Dendritic cell treated with granulocyte-macrophage colony-stimulating factor and Interleukin-4, amounts not matched to agents 40 ng/mL and 50 ng/mL, for 4 days (primary cell): ENCODE results near the gene FAM240A.
A peak's percentile ranks its signal among the peaks of the same experiment; 100 is the strongest.
"Not testable (repeated sequence)": the region's sequence is repeated elsewhere in the genome, so short reads cannot be mapped to it uniquely, and the experiment has no call there.

Source experiments
- H3K27ac Mint-ChIP-seq: one replicate; pipeline ENCODE4 v1.8.0; 2022; ENCODE audit warnings: mild to moderate bottlenecking, mixed read lengths
- H3K27me3 Mint-ChIP-seq: one replicate; pipeline ENCODE4 v1.8.0; 2022; ENCODE audit warnings: mild to moderate bottlenecking, mixed read lengths
- H3K36me3 Mint-ChIP-seq: one replicate; pipeline ENCODE4 v1.8.0; 2022; ENCODE audit warnings: low read depth, mixed read lengths
- H3K4me1 Mint-ChIP-seq: one replicate; pipeline ENCODE4 v1.8.0; 2022; ENCODE audit warnings: low read depth, mixed read lengths
- H3K4me3 Mint-ChIP-seq: one replicate; pipeline ENCODE4 v1.8.0; 2022; ENCODE audit warnings: mild to moderate bottlenecking, moderate library complexity, mixed read lengths
- H3K9me3 Mint-ChIP-seq: one replicate; pipeline ENCODE4 v1.8.0; 2022; ENCODE audit warnings: mixed read lengths
- intact Hi-C: fragments of 100-400 bp; cut with micrococcal nuclease; formaldehyde crosslinking; loops from one replicate; pipeline ENCODE4 v1.15.0; 2022

FAM240A gene

GRCh38 chr3:46612324-46612723 lies at the start of gene FAM240A:
FAM240A (plus strand) TSS chr3:46612525; CDS start chr3:46612684, 159 bp downstream.
- Mint-ChIP-seq H3K4me3 (no peak within 1 kb of the TSS), H3K9me3 (no peaks in the 10 kb centered on the region), H3K36me3 (no peaks in the 10 kb centered on the region), H3K4me1 (peaks cover 7% of the 10 kb centered on the region), H3K27me3 (peaks cover 20% of the 10 kb centered on the region), H3K27ac (no peak within 1 kb of the TSS)
- intact Hi-C loops: no loop called here

- H3K9me3 Mint-ChIP-seq: no peaks in the 10 kb centered on the region
- no peak overlapping the region for H3K27ac Mint-ChIP-seq
- no peak overlapping the region for H3K4me3 Mint-ChIP-seq
- peaks cover 52% of the 10 kb centered on the region for H3K27me3 Mint-ChIP-seq
- intact Hi-C loops: no loop called here
- peaks cover 14% of the 10 kb centered on the region for H3K4me1 Mint-ChIP-seq
- H3K36me3 Mint-ChIP-seq: no peaks in the 10 kb centered on the region
These were observed 47.9 kb upstream of the FAM240A start for GRCh38 chr3:46564190-46565021.

- peaks cover 53% of the 10 kb centered on the region for H3K27me3 Mint-ChIP-seq
- no peaks in the 10 kb centered on the region for H3K36me3 Mint-ChIP-seq
- H3K9me3 Mint-ChIP-seq: no peaks in the 10 kb centered on the region
- intact Hi-C loops: no loop called here
- H3K27ac Mint-ChIP-seq: no peak overlapping the region
- H3K4me3 Mint-ChIP-seq: no peak overlapping the region
- H3K4me1 Mint-ChIP-seq: peaks cover 14% of the 10 kb centered on the region
These were observed 47.2 kb upstream of the FAM240A start for GRCh38 chr3:46565077-46565476.

- Mint-ChIP-seq H3K9me3 (no peaks in the 10 kb centered on the region), H3K4me3 (no peak overlapping the region), H3K4me1 (peaks cover 14% of the 10 kb centered on the region), H3K36me3 (no peaks in the 10 kb centered on the region), H3K27ac (no peak overlapping the region), H3K27me3 (peaks cover 52% of the 10 kb centered on the region)
- intact Hi-C loops: no loop called here
These were observed 46.7 kb upstream of the FAM240A start for GRCh38 chr3:46565607-46566039.

GRCh38 chr3:46566040-46566641 lies 46.2 kb upstream of the FAM240A start, which contains the start of gene LRRC2:
LRRC2 (minus strand) TSS chr3:46566302; CDS start chr3:46551591, 14,711 bp downstream.
- Mint-ChIP-seq H3K27me3 (peaks cover 56% of the 10 kb centered on the region), H3K9me3 (no peaks in the 10 kb centered on the region), H3K27ac (no peak within 1 kb of the TSS), H3K4me3 (peak within 1 kb of the TSS; percentile 11), H3K4me1 (peaks cover 14% of the 10 kb centered on the region), H3K36me3 (no peaks in the 10 kb centered on the region)
- intact Hi-C loops: no loop called here

GRCh38 chr3:46571684-46572083 lies 40.6 kb upstream of the FAM240A start:
- no peak overlapping the region for H3K4me3 Mint-ChIP-seq
- H3K27ac Mint-ChIP-seq: no peak overlapping the region
- H3K36me3 Mint-ChIP-seq: no peaks in the 10 kb centered on the region
- no peaks in the 10 kb centered on the region for H3K9me3 Mint-ChIP-seq
- H3K4me1 Mint-ChIP-seq: no peaks in the 10 kb centered on the region
- peaks cover 54% of the 10 kb centered on the region for H3K27me3 Mint-ChIP-seq
- intact Hi-C loops: no loop called here

- peaks cover 6% of the 10 kb centered on the region for H3K4me1 Mint-ChIP-seq
- H3K27me3 Mint-ChIP-seq: peaks cover 52% of the 10 kb centered on the region
- no peaks in the 10 kb centered on the region for H3K36me3 Mint-ChIP-seq
- H3K4me3 Mint-ChIP-seq: no peak overlapping the region
- H3K27ac Mint-ChIP-seq: no peak overlapping the region
- intact Hi-C loops: no loop called here
- H3K9me3 Mint-ChIP-seq: no peaks in the 10 kb centered on the region
These were observed 38.6 kb upstream of the FAM240A start for GRCh38 chr3:46573701-46574100.

GRCh38 chr3:46574243-46574646 lies 38.1 kb upstream of the FAM240A start:
- no peak overlapping the region for H3K4me3 Mint-ChIP-seq
- no peaks in the 10 kb centered on the region for H3K9me3 Mint-ChIP-seq
- intact Hi-C loops: no loop called here
- H3K27me3 Mint-ChIP-seq: peaks cover 56% of the 10 kb centered on the region
- peaks cover 6% of the 10 kb centered on the region for H3K4me1 Mint-ChIP-seq
- no peak overlapping the region for H3K27ac Mint-ChIP-seq
- no peaks in the 10 kb centered on the region for H3K36me3 Mint-ChIP-seq

GRCh38 chr3:46574881-46575576 lies 37.3 kb upstream of the FAM240A start:
- Mint-ChIP-seq H3K27me3 (peaks cover 60% of the 10 kb centered on the region), H3K27ac (no peak overlapping the region), H3K4me3 (no peak overlapping the region), H3K9me3 (no peaks in the 10 kb centered on the region), H3K36me3 (no peaks in the 10 kb centered on the region), H3K4me1 (peaks cover 6% of the 10 kb centered on the region)
- intact Hi-C loops: no loop called here

GRCh38 chr3:46575577-46576222 lies 36.6 kb upstream of the FAM240A start:
- intact Hi-C loops: no loop called here
- Mint-ChIP-seq H3K36me3 (no peaks in the 10 kb centered on the region), H3K4me3 (no peak overlapping the region), H3K9me3 (no peaks in the 10 kb centered on the region), H3K27ac (no peak overlapping the region), H3K4me1 (peaks cover 6% of the 10 kb centered on the region), H3K27me3 (peaks cover 61% of the 10 kb centered on the region)

GRCh38 chr3:46576386-46576785 lies 35.9 kb upstream of the FAM240A start:
- no peak overlapping the region for H3K27ac Mint-ChIP-seq
- peaks cover 59% of the 10 kb centered on the region for H3K27me3 Mint-ChIP-seq
- H3K4me1 Mint-ChIP-seq: peaks cover 6% of the 10 kb centered on the region
- H3K36me3 Mint-ChIP-seq: no peaks in the 10 kb centered on the region
- H3K4me3 Mint-ChIP-seq: no peak overlapping the region
- intact Hi-C loops: no loop called here
- no peaks in the 10 kb centered on the region for H3K9me3 Mint-ChIP-seq

- Mint-ChIP-seq H3K4me1 (peaks cover 6% of the 10 kb centered on the region), H3K4me3 (no peak overlapping the region), H3K36me3 (no peaks in the 10 kb centered on the region), H3K27ac (no peak overlapping the region), H3K9me3 (no peaks in the 10 kb centered on the region), H3K27me3 (peaks cover 56% of the 10 kb centered on the region)
- intact Hi-C loops: no loop called here
These were observed 35.4 kb upstream of the FAM240A start for GRCh38 chr3:46576879-46577278.

- H3K9me3 Mint-ChIP-seq, intact Hi-C loops, H3K4me1 Mint-ChIP-seq: not testable (repeated sequence)
These were observed 34.6 kb upstream of the FAM240A start for GRCh38 chr3:46577580-46578249.

More at GRCh38 chr3:46577580-46578249, 34.6 kb upstream of the FAM240A start:
- peaks cover 50% of the 10 kb centered on the region for H3K27me3 Mint-ChIP-seq
- H3K4me3 Mint-ChIP-seq, H3K27ac Mint-ChIP-seq, H3K36me3 Mint-ChIP-seq: not testable (repeated sequence)
